ENCODE data around the gene SLPI. TPM values are rescaled to one million over a fixed set of nuclear protein-coding genes. Genes with fewer than 3 reads are reported as not detected.

The SLPI gene
- total RNA-seq, 1 experiment from 2014 or later: not detected

- Histone ChIP-seq H3K4me3 (ENCODE audit: low read length) (no peak overlapping the region), H3K79me2 (ENCODE audit: low read length) (no peaks in the 10 kb centered on the region)
These were observed 6.5 kb downstream of the SLPI start for GRCh38 chr20:45247865-45248264.

GRCh38 chr20:45246109-45246508, 8.3 kb downstream of the SLPI start:
- Histone ChIP-seq H3K4me3 (ENCODE audit: low read length) (no peak overlapping the region), H3K79me2 (ENCODE audit: low read length) (no peaks in the 10 kb centered on the region), H3K9me2 (replicated peaks; ENCODE audit: insufficient read depth, low read length) (no peaks in the 10 kb centered on the region), H3K4me2 (ENCODE audit: low read depth, low read length, poor library complexity, severe bottlenecking) (no peak overlapping the region), H3K9me3 (ENCODE audit: low read length) (no peaks in the 10 kb centered on the region), H3K36me3 (ENCODE audit: insufficient read depth, low read length) (no peaks in the 10 kb centered on the region), H3K27me3 (ENCODE audit: low read length) (no peaks in the 10 kb centered on the region), H3K9ac (ENCODE audit: low read length) (no peak overlapping the region), H3K4me1 (ENCODE audit: low read length) (no peaks in the 10 kb centered on the region), H4K20me1 (ENCODE audit: insufficient read depth, low read depth, low read length) (no peaks in the 10 kb centered on the region), H2AFZ (ENCODE audit: low read length) (no peak overlapping the region), H3K27ac (ENCODE audit: low read length) (no peak overlapping the region)
- DNase-seq: no peak

More at GRCh38 chr20:45247865-45248264, 6.5 kb downstream of the SLPI start:
- no peaks in the 10 kb centered on the region for H3K36me3 ChIP-seq (ENCODE audit: insufficient read depth, low read length)
- no peak overlapping the region for H3K27ac ChIP-seq (ENCODE audit: low read length)
- H3K27me3 ChIP-seq (ENCODE audit: low read length): no peaks in the 10 kb centered on the region
- no peak overlapping the region for H3K9ac ChIP-seq (ENCODE audit: low read length)
- H3K4me2 ChIP-seq (ENCODE audit: low read depth, low read length, poor library complexity, severe bottlenecking): no peak overlapping the region
- H4K20me1 ChIP-seq (ENCODE audit: insufficient read depth, low read depth, low read length): no peaks in the 10 kb centered on the region
- no peaks in the 10 kb centered on the region for H3K4me1 ChIP-seq (ENCODE audit: low read length)
- DNase-seq: no peak
- H3K9me2 ChIP-seq (replicated peaks; ENCODE audit: insufficient read depth, low read length): no peaks in the 10 kb centered on the region
- no peaks in the 10 kb centered on the region for H3K9me3 ChIP-seq (ENCODE audit: low read length)
- H2AFZ ChIP-seq (ENCODE audit: low read length): no peak overlapping the region

- Histone ChIP-seq H3K36me3 (ENCODE audit: insufficient read depth, low read length) (no peaks in the 10 kb centered on the region), H2AFZ (ENCODE audit: low read length) (no peak overlapping the region), H4K20me1 (ENCODE audit: insufficient read depth, low read depth, low read length) (no peaks in the 10 kb centered on the region), H3K79me2 (ENCODE audit: low read length) (no peaks in the 10 kb centered on the region), H3K9ac (ENCODE audit: low read length) (no peak overlapping the region), H3K27ac (ENCODE audit: low read length) (no peak overlapping the region), H3K4me2 (ENCODE audit: low read depth, low read length, poor library complexity, severe bottlenecking) (no peak overlapping the region), H3K9me2 (replicated peaks; ENCODE audit: insufficient read depth, low read length) (no peaks in the 10 kb centered on the region), H3K4me3 (ENCODE audit: low read length) (no peak overlapping the region), H3K4me1 (ENCODE audit: low read length) (no peaks in the 10 kb centered on the region), H3K27me3 (ENCODE audit: low read length) (no peaks in the 10 kb centered on the region), H3K9me3 (ENCODE audit: low read length) (no peaks in the 10 kb centered on the region)
- no peak for DNase-seq
These were observed 16.2 kb downstream of the SLPI start for GRCh38 chr20:45238139-45238538.

GRCh38 chr20:45235995-45236394, 18.4 kb downstream of the SLPI start:
- H3K36me3 ChIP-seq (ENCODE audit: insufficient read depth, low read length): no peaks in the 10 kb centered on the region
- no peak overlapping the region for H3K4me3 ChIP-seq (ENCODE audit: low read length)
- no peak overlapping the region for H3K4me2 ChIP-seq (ENCODE audit: low read depth, low read length, poor library complexity, severe bottlenecking)
- no peak overlapping the region for H3K27ac ChIP-seq (ENCODE audit: low read length)
- H2AFZ ChIP-seq (ENCODE audit: low read length): no peak overlapping the region
- no peaks in the 10 kb centered on the region for H3K9me2 ChIP-seq (replicated peaks; ENCODE audit: insufficient read depth, low read length)
- H4K20me1 ChIP-seq (ENCODE audit: insufficient read depth, low read depth, low read length): no peaks in the 10 kb centered on the region
- H3K9ac ChIP-seq (ENCODE audit: low read length): no peak overlapping the region
- peak; percentile 58 for DNase-seq
- no peaks in the 10 kb centered on the region for H3K9me3 ChIP-seq (ENCODE audit: low read length)
- H3K4me1 ChIP-seq (ENCODE audit: low read length): no peaks in the 10 kb centered on the region
- no peaks in the 10 kb centered on the region for H3K79me2 ChIP-seq (ENCODE audit: low read length)
- no peaks in the 10 kb centered on the region for H3K27me3 ChIP-seq (ENCODE audit: low read length)

GRCh38 chr20:45230631-45231030, 23.7 kb downstream of the SLPI start:
- H3K27me3 ChIP-seq (ENCODE audit: low read length): no peaks in the 10 kb centered on the region
- no peak overlapping the region for H2AFZ ChIP-seq (ENCODE audit: low read length)

GRCh38 chr20:45229264-45230056, 24.9 kb downstream of the SLPI start:
- Histone ChIP-seq H3K27me3 (ENCODE audit: low read length) (no peaks in the 10 kb centered on the region), H2AFZ (ENCODE audit: low read length) (peak overlapping the region; percentile 95), H3K4me2 (ENCODE audit: low read depth, low read length, poor library complexity, severe bottlenecking) (peak overlapping the region; percentile 42), H3K79me2 (ENCODE audit: low read length) (no peaks in the 10 kb centered on the region), H3K9ac (ENCODE audit: low read length) (no peak overlapping the region), H3K9me2 (replicated peaks; ENCODE audit: insufficient read depth, low read length) (no peaks in the 10 kb centered on the region), H3K4me1 (ENCODE audit: low read length) (peaks cover 4% of the 10 kb centered on the region; the same call in 1 of the 2 replicates), H4K20me1 (ENCODE audit: insufficient read depth, low read depth, low read length) (no peaks in the 10 kb centered on the region), H3K36me3 (ENCODE audit: insufficient read depth, low read length) (no peaks in the 10 kb centered on the region), H3K9me3 (ENCODE audit: low read length) (no peaks in the 10 kb centered on the region), H3K27ac (ENCODE audit: low read length) (no peak overlapping the region), H3K4me3 (ENCODE audit: low read length) (peak overlapping the region; percentile 10; the same call in 1 of the 2 replicates)
- peak; percentile 93 for DNase-seq

More at GRCh38 chr20:45230631-45231030, 23.7 kb downstream of the SLPI start:
- no peaks in the 10 kb centered on the region for H3K9me3 ChIP-seq (ENCODE audit: low read length)
- no peak overlapping the region for H3K4me3 ChIP-seq (ENCODE audit: low read length)
- no peak for DNase-seq
- H3K4me1 ChIP-seq (ENCODE audit: low read length): peaks cover 4% of the 10 kb centered on the region; the same call in 1 of the 2 replicates
- H3K79me2 ChIP-seq (ENCODE audit: low read length): no peaks in the 10 kb centered on the region
- H3K4me2 ChIP-seq (ENCODE audit: low read depth, low read length, poor library complexity, severe bottlenecking): no peak overlapping the region
- no peaks in the 10 kb centered on the region for H4K20me1 ChIP-seq (ENCODE audit: insufficient read depth, low read depth, low read length)
- no peak overlapping the region for H3K27ac ChIP-seq (ENCODE audit: low read length)
- H3K9ac ChIP-seq (ENCODE audit: low read length): no peak overlapping the region
- H3K36me3 ChIP-seq (ENCODE audit: insufficient read depth, low read length): no peaks in the 10 kb centered on the region
- no peaks in the 10 kb centered on the region for H3K9me2 ChIP-seq (replicated peaks; ENCODE audit: insufficient read depth, low read length)

- Histone ChIP-seq H3K9me3 (ENCODE audit: low read length) (no peaks in the 10 kb centered on the region), H3K27me3 (ENCODE audit: low read length) (no peaks in the 10 kb centered on the region), H4K20me1 (ENCODE audit: insufficient read depth, low read depth, low read length) (no peaks in the 10 kb centered on the region), H3K9me2 (replicated peaks; ENCODE audit: insufficient read depth, low read length) (no peaks in the 10 kb centered on the region), H3K4me2 (ENCODE audit: low read depth, low read length, poor library complexity, severe bottlenecking) (no peak overlapping the region), H3K4me1 (ENCODE audit: low read length) (peaks cover 4% of the 10 kb centered on the region; the same call in 1 of the 2 replicates), H3K4me3 (ENCODE audit: low read length) (no peak overlapping the region), H2AFZ (ENCODE audit: low read length) (no peak overlapping the region), H3K79me2 (ENCODE audit: low read length) (no peaks in the 10 kb centered on the region), H3K36me3 (ENCODE audit: insufficient read depth, low read length) (no peaks in the 10 kb centered on the region), H3K9ac (ENCODE audit: low read length) (no peak overlapping the region), H3K27ac (ENCODE audit: low read length) (no peak overlapping the region)
- DNase-seq: no peak
These were observed 28.1 kb downstream of the SLPI start for GRCh38 chr20:45226287-45226686.

GRCh38 chr20:45223136-45223535, 31.2 kb downstream of the SLPI start:
- no peaks in the 10 kb centered on the region for H4K20me1 ChIP-seq (ENCODE audit: insufficient read depth, low read depth, low read length)
- H3K4me1 ChIP-seq (ENCODE audit: low read length): no peaks in the 10 kb centered on the region
- H3K9ac ChIP-seq (ENCODE audit: low read length): no peak overlapping the region
- no peaks in the 10 kb centered on the region for H3K9me3 ChIP-seq (ENCODE audit: low read length)
- H3K36me3 ChIP-seq (ENCODE audit: insufficient read depth, low read length): no peaks in the 10 kb centered on the region
- no peak overlapping the region for H3K4me3 ChIP-seq (ENCODE audit: low read length)
- no peak overlapping the region for H3K4me2 ChIP-seq (ENCODE audit: low read depth, low read length, poor library complexity, severe bottlenecking)
- H3K9me2 ChIP-seq (replicated peaks; ENCODE audit: insufficient read depth, low read length): no peaks in the 10 kb centered on the region
- no peak for DNase-seq
- H2AFZ ChIP-seq (ENCODE audit: low read length): no peak overlapping the region
- no peaks in the 10 kb centered on the region for H3K79me2 ChIP-seq (ENCODE audit: low read length)
- H3K27ac ChIP-seq (ENCODE audit: low read length): no peak overlapping the region
- H3K27me3 ChIP-seq (ENCODE audit: low read length): no peaks in the 10 kb centered on the region

All from Karpas-422 (cell line).